HG03571 (cell line): ENCODE results near the gene ROPN1L.

Source experiments
- ATAC-seq: cut with Tn5 transposase; IDR thresholded peaks from one replicate; pipeline ENCODE4 v1.9.1; 2021; ENCODE audit not compliant: unreplicated experiment

ROPN1L gene

GRCh38 chr5:10456583-10457420 is 15.1 kb downstream of the ROPN1L start:
- no peak for ATAC-seq

- ATAC-seq, result no peak
These were observed 16.2 kb downstream of the ROPN1L start for GRCh38 chr5:10457682-10458574.

- no peak for ATAC-seq
These were observed 17.7 kb downstream of the ROPN1L start for GRCh38 chr5:10459080-10460055.

GRCh38 chr5:10460252-10460906 is 18.7 kb downstream of the ROPN1L start:
- no peak for ATAC-seq

- ATAC-seq, result no peak
These were observed 19.4 kb downstream of the ROPN1L start for GRCh38 chr5:10461041-10461440.

GRCh38 chr5:10461904-10462555 is 20.4 kb downstream of the ROPN1L start:
- ATAC-seq, result no peak

- ATAC-seq, result no peak
These were observed 21.9 kb downstream of the ROPN1L start for GRCh38 chr5:10463566-10463965.

- ATAC-seq, result no peak
These were observed 22.5 kb downstream of the ROPN1L start for GRCh38 chr5:10464173-10464572.

- ATAC-seq, result no peak
These were observed 24.0 kb downstream of the ROPN1L start for GRCh38 chr5:10465726-10466125.

GRCh38 chr5:10466446-10467073 is 24.9 kb downstream of the ROPN1L start:
- ATAC-seq, result no peak

GRCh38 chr5:10467281-10468198 is 25.9 kb downstream of the ROPN1L start:
- no peak for ATAC-seq

- no peak for ATAC-seq
These were observed 26.6 kb downstream of the ROPN1L start for GRCh38 chr5:10468256-10468655.

- ATAC-seq, result no peak
These were observed 27.8 kb downstream of the ROPN1L start for GRCh38 chr5:10469253-10470050.

- no peak for ATAC-seq
These were observed 29.0 kb downstream of the ROPN1L start for GRCh38 chr5:10470669-10471068.

GRCh38 chr5:10471677-10472076 is 30.0 kb downstream of the ROPN1L start:
- ATAC-seq, result no peak

- ATAC-seq, result no peak
These were observed 32.9 kb downstream of the ROPN1L start for GRCh38 chr5:10474521-10475075.
